HL-60 (cell line): ENCODE data around the gene EIF4E2.

ENCODE experiments used
- GABPA ChIP-seq: IDR thresholded peaks from 2 replicates; pipeline ENCODE4 v1.6.1; 2012; ENCODE audit warnings: low read depth
- POLR2AphosphoS5 ChIP-seq: IDR thresholded peaks from 2 replicates; pipeline ENCODE4 v1.6.1; 2012; ENCODE audit warnings: low read depth
- REST ChIP-seq: IDR thresholded peaks from 2 replicates; pipeline ENCODE4 v1.6.1; 2012; ENCODE audit warnings: low read depth; ENCODE audit not compliant: insufficient replicate concordance
- SPI1 ChIP-seq: IDR thresholded peaks from 2 replicates; pipeline ENCODE4 v1.6.1; 2012; ENCODE audit warnings: low read depth, mild to moderate bottlenecking, borderline replicate concordance
- TF ChIP-seq, protein P1 (sequence below): IDR thresholded peaks from one replicate; pipeline ENCODE4 v1.5.1; 2011; ENCODE audit warnings: low read length, control low read depth, inconsistent platforms; ENCODE audit not compliant: insufficient read depth

GRCh38 chr2:232577841-232578240 is 27.4 kb downstream of the EIF4E2 start:
- TF ChIP-seq, protein P1, sequence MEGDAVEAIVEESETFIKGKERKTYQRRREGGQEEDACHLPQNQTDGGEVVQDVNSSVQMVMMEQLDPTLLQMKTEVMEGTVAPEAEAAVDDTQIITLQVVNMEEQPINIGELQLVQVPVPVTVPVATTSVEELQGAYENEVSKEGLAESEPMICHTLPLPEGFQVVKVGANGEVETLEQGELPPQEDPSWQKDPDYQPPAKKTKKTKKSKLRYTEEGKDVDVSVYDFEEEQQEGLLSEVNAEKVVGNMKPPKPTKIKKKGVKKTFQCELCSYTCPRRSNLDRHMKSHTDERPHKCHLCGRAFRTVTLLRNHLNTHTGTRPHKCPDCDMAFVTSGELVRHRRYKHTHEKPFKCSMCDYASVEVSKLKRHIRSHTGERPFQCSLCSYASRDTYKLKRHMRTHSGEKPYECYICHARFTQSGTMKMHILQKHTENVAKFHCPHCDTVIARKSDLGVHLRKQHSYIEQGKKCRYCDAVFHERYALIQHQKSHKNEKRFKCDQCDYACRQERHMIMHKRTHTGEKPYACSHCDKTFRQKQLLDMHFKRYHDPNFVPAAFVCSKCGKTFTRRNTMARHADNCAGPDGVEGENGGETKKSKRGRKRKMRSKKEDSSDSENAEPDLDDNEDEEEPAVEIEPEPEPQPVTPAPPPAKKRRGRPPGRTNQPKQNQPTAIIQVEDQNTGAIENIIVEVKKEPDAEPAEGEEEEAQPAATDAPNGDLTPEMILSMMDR, result no peak
- no peak for TF ChIP-seq GABPA
- no peak for TF ChIP-seq REST
- TF ChIP-seq POLR2AphosphoS5, result no peak
- no peak for TF ChIP-seq SPI1
